PC-3 (cell line): ENCODE data around the gene ECT2L. TPM values are rescaled to one million over a fixed set of nuclear protein-coding genes. Genes with fewer than 3 reads are reported as not detected.

Experiments
- ATAC-seq: fragments of 200-7000 bp; cut with Tn5 transposase; 2 replicates; pipeline ENCODE4 v1.9.1; 2020; ENCODE audit warnings: mild to moderate bottlenecking, moderate library complexity
- BruUV-seq: library from RNA; stranded (reverse); fragments of 400-500 nt; replicated peaks from 2 replicates; lab custom pipeline; 2021; lab: Mats Ljungman, UMichigan
- CTCF ChIA-PET: fragments of 300-600 bp; sonication (Branson Sonifier 250); formaldehyde crosslinking; loops from one replicate; lab custom pipeline; 2022; ENCODE audit warnings: antibody characterized with exemption; lab: Charles Lee
- POLR2A ChIA-PET: fragments of 300-600 bp; sonication (Branson Sonifier 250); formaldehyde crosslinking; loops from one replicate; lab custom pipeline; 2022; ENCODE audit warnings: antibody characterized with exemption; ENCODE audit not compliant: unreplicated experiment; lab: Charles Lee
- DNase-seq: peaks from one replicate; pipeline ENCODE4 v3.0.0-alpha.2; 2015
- H2AFZ ChIP-seq: fragments of 300-600 bp; sonication (generic); 2 replicates; pipeline ENCODE4 v1.6.0; 2016; ENCODE audit warnings: antibody characterized with exemption, low read length
- H3F3A ChIP-seq: fragments of 300-600 bp; sonication (generic); one replicate; pipeline ENCODE4 v1.6.0; 2017; ENCODE audit warnings: antibody characterized with exemption, low read length, control low read depth, mild to moderate bottlenecking; ENCODE audit not compliant: unreplicated experiment
- H3K27ac ChIP-seq: fragments of 300-600 bp; sonication (generic); 2 replicates; pipeline ENCODE4 v1.5.1; 2016; ENCODE audit warnings: mild to moderate bottlenecking, low read length
- H3K27me3 ChIP-seq: fragments of 300-600 bp; sonication (generic); 2 replicates; pipeline ENCODE4 v1.6.1; 2016; ENCODE audit warnings: low read length, mixed read lengths
- H3K36me3 ChIP-seq: fragments of 300-600 bp; sonication (generic); 2 replicates; pipeline ENCODE4 v1.6.1; 2016; ENCODE audit warnings: low read depth, mixed run types, low read length, mixed read lengths
- H3K4me1 ChIP-seq: fragments of 300-600 bp; sonication (generic); 2 replicates; pipeline ENCODE4 v1.5.1; 2016; ENCODE audit warnings: low read length; ENCODE audit not compliant: insufficient read depth
- H3K4me2 ChIP-seq: fragments of 300-600 bp; sonication (generic); 2 replicates; pipeline ENCODE4 v1.6.0; 2016; ENCODE audit warnings: low read length
- H3K4me3 ChIP-seq: fragments of 300-600 bp; sonication (generic); 2 replicates; pipeline ENCODE4 v1.5.1; 2016; ENCODE audit warnings: mild to moderate bottlenecking, low read length, mixed read lengths
- H3K79me2 ChIP-seq: fragments of 300-600 bp; sonication (generic); 2 replicates; pipeline ENCODE4 v1.6.1; 2017; ENCODE audit warnings: low read length, mixed read lengths
- H3K9ac ChIP-seq: fragments of 300-600 bp; sonication (generic); 2 replicates; pipeline ENCODE4 v1.6.0; 2016; ENCODE audit warnings: mild to moderate bottlenecking, low read length
- H3K9me2 ChIP-seq: fragments of 300-600 bp; sonication (generic); replicated peaks from 2 replicates; pipeline ENCODE4 v1.6.1; 2016; ENCODE audit warnings: mixed run types, low read length, mixed read lengths
- H3K9me3 ChIP-seq: fragments of 300-600 bp; sonication (generic); 2 replicates; pipeline ENCODE4 v1.6.1; 2016; ENCODE audit warnings: low read length, mixed read lengths
- H4K20me1 ChIP-seq: fragments of 300-600 bp; sonication (generic); 2 replicates; pipeline ENCODE4 v1.6.1; 2016; ENCODE audit warnings: low read length, mixed read lengths
- EZH2 ChIP-seq: fragments of 300-600 bp; sonication (generic); IDR thresholded peaks from one replicate; pipeline ENCODE4 v1.6.1; 2017; ENCODE audit warnings: antibody characterized with exemption, mild to moderate bottlenecking, low read length; ENCODE audit not compliant: unreplicated experiment
- EZH2phosphoT487 ChIP-seq: fragments of 300-600 bp; sonication (generic); IDR thresholded peaks from 2 replicates; pipeline ENCODE4 v1.6.1; 2018; ENCODE audit warnings: mild to moderate bottlenecking, antibody characterized with exemption, low read length, borderline replicate concordance
- intact Hi-C: fragments of 100-400 bp; cut with micrococcal nuclease; formaldehyde crosslinking; loops from 2 replicates; pipeline ENCODE4 v1.9.0; 2023
- total RNA-seq: library from RNA; depleted of rRNA; stranded (reverse); fragments of >200 nt; gene quantifications from 2 replicates; pipeline ENCODE4 v1.2.3, GENCODE V29; 2014
- TF ChIP-seq, protein P1 (sequence below): fragments of 300-600 bp; sonication (generic); conservative IDR thresholded peaks from 2 replicates; pipeline ENCODE4 v1.5.1; 2017; ENCODE audit warnings: antibody characterized with exemption, low read depth, mild to moderate bottlenecking, low read length

ECT2L gene
- total RNA-seq, 1 experiment from 2014 or later = not detected

DNA sequence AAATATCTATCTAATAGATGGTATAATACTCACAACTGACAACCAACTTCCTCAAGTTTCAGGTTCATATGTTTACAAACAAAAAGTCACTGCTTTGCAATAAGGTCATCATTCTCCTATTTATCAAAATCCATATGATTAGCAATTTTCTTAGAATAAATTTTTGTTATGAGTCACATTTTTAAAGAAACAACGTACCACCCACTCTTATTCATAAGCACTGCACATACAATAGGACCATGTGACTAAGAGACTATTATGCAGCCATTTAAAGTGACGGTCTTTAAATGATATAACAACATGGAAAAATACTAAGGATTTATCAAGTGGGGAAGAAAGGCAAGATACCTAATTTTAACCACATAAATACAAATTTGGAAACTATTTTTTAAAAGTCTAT, 152.1 kb downstream of the ECT2L start:
- Histone ChIP-seq H3K36me3 (peaks cover 13% of the 10 kb centered on the region), H3K9ac (no peak overlapping the region), H3K79me2 (peaks cover 69% of the 10 kb centered on the region), H2AFZ (no peak overlapping the region), H3F3A (no peaks in the 10 kb centered on the region), H3K4me3 (no peak overlapping the region), H3K9me2 (no peaks in the 10 kb centered on the region), H3K27me3 (no peaks in the 10 kb centered on the region), H4K20me1 (0 out of 2 replicates have a peak, but pooled peaks cover 6% of the 10 kb centered on the region), H3K27ac (no peak overlapping the region), H3K4me1 (peaks cover 21% of the 10 kb centered on the region), H3K9me3 (no peaks in the 10 kb centered on the region), H3K4me2 (no peak overlapping the region)
- TF ChIP-seq EZH2 (no peak), EZH2phosphoT487 (no peak)
- TF ChIP-seq, protein P1, sequence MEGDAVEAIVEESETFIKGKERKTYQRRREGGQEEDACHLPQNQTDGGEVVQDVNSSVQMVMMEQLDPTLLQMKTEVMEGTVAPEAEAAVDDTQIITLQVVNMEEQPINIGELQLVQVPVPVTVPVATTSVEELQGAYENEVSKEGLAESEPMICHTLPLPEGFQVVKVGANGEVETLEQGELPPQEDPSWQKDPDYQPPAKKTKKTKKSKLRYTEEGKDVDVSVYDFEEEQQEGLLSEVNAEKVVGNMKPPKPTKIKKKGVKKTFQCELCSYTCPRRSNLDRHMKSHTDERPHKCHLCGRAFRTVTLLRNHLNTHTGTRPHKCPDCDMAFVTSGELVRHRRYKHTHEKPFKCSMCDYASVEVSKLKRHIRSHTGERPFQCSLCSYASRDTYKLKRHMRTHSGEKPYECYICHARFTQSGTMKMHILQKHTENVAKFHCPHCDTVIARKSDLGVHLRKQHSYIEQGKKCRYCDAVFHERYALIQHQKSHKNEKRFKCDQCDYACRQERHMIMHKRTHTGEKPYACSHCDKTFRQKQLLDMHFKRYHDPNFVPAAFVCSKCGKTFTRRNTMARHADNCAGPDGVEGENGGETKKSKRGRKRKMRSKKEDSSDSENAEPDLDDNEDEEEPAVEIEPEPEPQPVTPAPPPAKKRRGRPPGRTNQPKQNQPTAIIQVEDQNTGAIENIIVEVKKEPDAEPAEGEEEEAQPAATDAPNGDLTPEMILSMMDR = no peak
- ChIA-PET CTCF (no interaction called here), POLR2A (no interaction called here)
- DNase-seq = peak; percentile 4
- no peak for ATAC-seq
- intact Hi-C loops = no loop called here
- BruUV-seq = no TSS peak

DNA sequence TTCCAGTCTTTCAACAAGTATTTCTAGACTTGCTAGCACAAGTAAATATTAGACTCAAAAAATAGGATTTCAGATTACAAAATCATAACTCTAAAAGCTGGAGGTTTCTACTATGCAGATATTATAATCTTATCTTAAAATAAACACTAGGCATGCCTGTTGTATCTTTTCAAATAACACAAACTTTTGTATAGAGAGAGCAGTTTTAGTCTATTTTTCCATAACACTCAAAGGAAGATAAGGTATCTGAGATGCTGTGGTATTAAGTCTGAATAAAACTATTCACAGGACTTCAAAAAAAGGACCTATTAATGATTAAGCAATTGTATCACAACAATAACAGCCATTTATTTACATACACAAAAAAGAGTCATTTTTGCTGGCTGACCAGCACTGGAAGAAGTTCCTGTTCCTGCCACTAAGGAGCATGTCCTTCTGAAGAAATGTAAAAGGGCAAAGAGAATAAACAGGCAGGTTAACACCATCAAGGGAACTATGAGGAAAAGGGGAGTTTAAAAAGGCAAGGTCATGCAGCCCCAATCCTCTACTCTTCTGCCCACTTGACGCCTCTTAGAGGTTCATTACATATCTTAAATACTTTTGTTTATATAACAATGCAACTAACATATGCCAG, 152.8 kb downstream of the ECT2L start:
- no peak overlapping the region for H3K4me2 ChIP-seq
- no peak overlapping the region for H2AFZ ChIP-seq
- H3K9me2 ChIP-seq = no peaks in the 10 kb centered on the region
- DNase-seq (no peak), ATAC-seq (no peak)
- H3K27ac ChIP-seq = no peak overlapping the region
- H3F3A ChIP-seq = no peaks in the 10 kb centered on the region
- intact Hi-C loops = no loop called here
- TF ChIP-seq, protein P1 = no peak
- TF ChIP-seq EZH2phosphoT487 (no peak), EZH2 (no peak)
- 0 out of 2 replicates have a peak, but pooled peaks cover 6% of the 10 kb centered on the region for H4K20me1 ChIP-seq
- peaks cover 76% of the 10 kb centered on the region for H3K79me2 ChIP-seq
- no TSS peak for BruUV-seq
- H3K9me3 ChIP-seq = no peaks in the 10 kb centered on the region
- no peaks in the 10 kb centered on the region for H3K27me3 ChIP-seq
- POLR2A ChIA-PET = no interaction called here
- no peak overlapping the region for H3K4me3 ChIP-seq
- H3K9ac ChIP-seq = no peak overlapping the region
- H3K4me1 ChIP-seq = peaks cover 28% of the 10 kb centered on the region
- CTCF ChIA-PET = no interaction called here
- H3K36me3 ChIP-seq = peaks cover 9% of the 10 kb centered on the region

DNA sequence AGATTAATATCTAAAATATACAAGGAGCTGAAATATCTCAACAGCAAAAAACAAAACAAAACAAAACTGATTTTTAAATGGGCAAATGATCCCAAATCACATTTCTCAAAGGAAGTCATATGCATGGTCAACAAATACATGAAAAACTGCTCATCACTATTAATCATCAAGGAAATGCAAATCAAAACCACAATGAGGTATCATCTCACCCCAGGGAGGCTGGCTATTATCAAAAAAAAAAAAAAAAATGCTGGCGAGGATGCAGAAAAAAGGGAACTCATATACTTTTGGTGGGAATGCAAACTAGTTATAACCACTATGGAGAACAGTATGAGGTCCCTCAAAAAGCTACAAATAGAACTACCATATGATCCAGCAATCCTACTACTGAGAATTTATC, 157.6 kb downstream of the ECT2L start:
- Histone ChIP-seq H3K4me1 (peaks cover 14% of the 10 kb centered on the region), H3K4me2 (peak overlapping the region; percentile 59), H3K79me2 (peaks cover 97% of the 10 kb centered on the region), H4K20me1 (peaks cover 8% of the 10 kb centered on the region; the same call in 1 of the 2 replicates), H2AFZ (no peak overlapping the region), H3K9me2 (no peaks in the 10 kb centered on the region), H3K36me3 (no peaks in the 10 kb centered on the region), H3K4me3 (no peak overlapping the region), H3K9ac (no peak overlapping the region), H3K27ac (no peak overlapping the region), H3K9me3 (no peaks in the 10 kb centered on the region), H3K27me3 (no peaks in the 10 kb centered on the region), H3F3A (no peaks in the 10 kb centered on the region)
- BruUV-seq = no TSS peak
- DNase-seq = peak; percentile 47
- CTCF ChIA-PET = no interaction called here
- no peak for ATAC-seq
- intact Hi-C loops = no loop called here
- TF ChIP-seq, protein P1 = no peak
- no peak for TF ChIP-seq EZH2phosphoT487
- POLR2A ChIA-PET = no interaction called here
